ENCODE results near the gene CRIM1. TPM values are rescaled to one million over a fixed set of nuclear protein-coding genes. Genes with fewer than 3 reads are reported as not detected.

CRIM1 gene
- total and polyA plus RNA-seq, 2 of the 8 experiments (the other 6 are each of a cell fraction or from before 2014, with no cell fraction given): 9.4 to 28.4 TPM

DNA sequence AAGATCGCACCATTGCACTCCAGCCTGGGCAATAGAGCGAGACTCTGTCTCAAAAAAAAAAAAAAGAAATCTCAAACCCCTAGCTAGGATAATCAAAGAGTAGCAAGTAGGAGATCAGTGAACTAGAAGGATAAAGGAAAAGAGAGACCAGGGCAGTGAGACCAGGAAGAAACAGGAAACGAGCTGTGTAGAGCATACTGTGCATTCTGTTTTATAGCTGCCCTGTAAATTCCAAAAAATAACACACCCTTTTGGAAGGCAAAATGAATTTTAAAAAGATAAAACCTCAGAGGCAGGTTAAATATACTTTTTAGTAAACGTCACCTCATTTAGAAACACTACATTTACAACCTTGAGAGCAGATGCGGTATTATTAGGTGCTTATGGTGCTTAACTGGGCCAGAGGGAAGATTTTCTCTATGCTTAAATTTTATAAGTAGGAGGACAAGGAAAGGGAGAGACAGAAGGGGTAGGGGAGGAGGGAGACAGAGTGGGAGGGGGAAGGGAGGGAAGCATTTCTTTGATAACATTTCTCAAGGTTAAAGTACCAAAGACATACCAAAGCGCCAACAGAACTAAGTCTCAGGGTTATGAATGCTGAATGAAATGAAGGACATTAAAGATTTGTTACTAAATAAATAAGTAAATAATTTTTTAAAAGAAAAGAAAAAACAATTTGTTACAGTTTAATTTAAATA, 212.3 kb downstream of the CRIM1 start:
- Histone ChIP-seq H3K18ac (ENCODE audit: extremely low read depth, low read length) (no peak overlapping the region), H3K27ac (ENCODE audit: low read depth, low read length) (no peak overlapping the region)
- TF ChIP-seq CHD1 (IDR thresholded peaks at IDR 0.05; ENCODE audit: low read depth, low read length) (no peak), PHF8 (conservative IDR thresholded peaks at IDR 0.05; ENCODE audit: low read depth, low read length) (no peak), RFX5 (IDR thresholded peaks at IDR 0.05; ENCODE audit: borderline replicate concordance, low read depth, low read length) (no peak), RAD21 (IDR thresholded peaks at IDR 0.05 in 1 of 2, conservative IDR thresholded peaks at IDR 0.05 in 1 of 2; ENCODE audit: low read depth in 2 of 2, low read length in 2 of 2) (no peak), TCF12 (IDR thresholded peaks at IDR 0.05; ENCODE audit: low read depth, low read length) (no peak), BACH1 (IDR thresholded peaks at IDR 0.05; ENCODE audit: low read length) (no peak), CHD2 (IDR thresholded peaks at IDR 0.05; ENCODE audit: low read length) (no peak), BRCA1 (IDR thresholded peaks at IDR 0.05; ENCODE audit: low read depth, low read length) (no peak), POU5F1 (IDR thresholded peaks at IDR 0.05; ENCODE audit: low read depth, low read length) (no peak), SRF (IDR thresholded peaks at IDR 0.05; ENCODE audit: low read depth, low read length) (no peak), BCL11A (IDR thresholded peaks at IDR 0.05; ENCODE audit: low read depth in 2 of 2, low read length in 2 of 2) (no peak), RBBP5 (IDR thresholded peaks at IDR 0.05; ENCODE audit: borderline replicate concordance, low read depth, low read length) (no peak), ASH2L (IDR thresholded peaks at IDR 0.05; ENCODE audit: low read length) (no peak), TBP (IDR thresholded peaks at IDR 0.05; ENCODE audit: low read depth, low read length) (no peak)

More for the DNA sequence above, 212.3 kb downstream of the CRIM1 start:
- 90% methylated on average over 4 of the region's 6 CpGs; no CpG with 5 or more reads in 1 of the 2 experiments for WGBS, 2 experiments (ENCODE audit: extremely low coverage in 1 of 2, insufficient coverage in 1 of 2, insufficient read length in 1 of 2, insufficient replicate concordance in 2 of 2, low coverage in 1 of 2, low lambda C conversion rate in 2 of 2, missing lambda C conversion rate in 1 of 2)
- Histone ChIP-seq H3K23ac (ENCODE audit: insufficient read length) (no peak overlapping the region), H4K8ac (ENCODE audit: extremely low read depth, insufficient read depth, low read length) (no peak overlapping the region), H3K27me3 (replicated peaks in 1 of 4; ENCODE audit: control insufficient read depth in 3 of 4, extremely low read depth in 1 of 4, insufficient read depth in 3 of 4, low read length in 3 of 4) (no peaks in the 10 kb centered on the region), H2BK120ac (replicated peaks; ENCODE audit: low read depth, low read length) (no peak overlapping the region), H3K79me2 (ENCODE audit: control insufficient read depth in 1 of 2, insufficient read depth in 2 of 2, low read length in 2 of 2) (0 out of 4 replicates have a peak, but pooled peaks cover 0 to 2% of the 10 kb centered on the region in 2 experiments), H2BK5ac (ENCODE audit: low read depth, low read length) (no peak overlapping the region), H3K56ac (replicated peaks; ENCODE audit: insufficient read length, low read depth, low read length) (no peak overlapping the region), H2AFZ (ENCODE audit: low read length) (no peak overlapping the region), H3K9me3 (ENCODE audit: insufficient read depth in 2 of 2, low read depth in 1 of 2, low read length in 1 of 2) (no peaks in the 10 kb centered on the region), H3K4ac (replicated peaks; ENCODE audit: insufficient read length, low read depth, low read length) (no peak overlapping the region), H3K9ac (replicated peaks in 1 of 4; ENCODE audit: extremely low read depth in 1 of 4, low read depth in 3 of 4, low read length in 3 of 4) (no peak overlapping the region), H2BK15ac (ENCODE audit: low read length) (no peak overlapping the region), H3K36me3 (ENCODE audit: control insufficient read depth in 2 of 4, insufficient read depth in 4 of 4, low read length in 3 of 4) (no peaks in the 10 kb centered on the region), H3K4me1 (replicated peaks in 1 of 4; ENCODE audit: control insufficient read depth in 3 of 4, insufficient read depth in 4 of 4, low read length in 3 of 4) (peaks cover 0 to 3% (median 1%) of the 10 kb centered on the region in 4 experiments; a peak in 2 of 7 replicates), H4K20me1 (replicated peaks in 1 of 2; ENCODE audit: control insufficient read depth in 1 of 2, insufficient read depth in 2 of 2, low read length in 2 of 2) (no peaks in the 10 kb centered on the region), H2BK12ac (ENCODE audit: low read depth, low read length) (no peak overlapping the region), H2AK5ac (ENCODE audit: low read depth, low read length) (no peak overlapping the region), H2BK20ac (ENCODE audit: low read length) (no peak overlapping the region), H4K91ac (replicated peaks; ENCODE audit: insufficient read length, low read length) (no peak overlapping the region), H3K4me2 (ENCODE audit: insufficient read depth in 1 of 2, low read depth in 2 of 2, low read length in 2 of 2) (no peak overlapping the region), H3K23me2 (ENCODE audit: low read depth, low read length) (no peaks in the 10 kb centered on the region), H3K79me1 (ENCODE audit: low read depth, low read length) (peaks cover 3% of the 10 kb centered on the region; the same call in 1 of the 2 replicates), H3K4me3 (ENCODE audit: extremely low read depth in 1 of 4, insufficient read depth in 2 of 4, low read depth in 3 of 4, low read length in 4 of 4) (no peak overlapping the region), H4K5ac (ENCODE audit: insufficient read length, low read depth, low read length) (no peak overlapping the region), H3K14ac (ENCODE audit: insufficient read length) (no peak overlapping the region)
- no peak for FAIRE-seq
- ChIA-PET CTCF (ENCODE audit: partially characterized antibody) (interaction anchor here (1.3 to 1.7 kb wide), 3 partner anchors 97 to 218 kb away, joined by 3 to 7 read pairs (median 6); no protein-coding TSS in a partner anchor), POLR2A (ENCODE audit: partially characterized antibody) (no interaction called here)
- no peak for DNase-seq (ENCODE audit: low read depth in 1 of 2, low spot score in 2 of 2)
